ENCODE results near the gene TASP1.

Gene TASP1

DNA sequence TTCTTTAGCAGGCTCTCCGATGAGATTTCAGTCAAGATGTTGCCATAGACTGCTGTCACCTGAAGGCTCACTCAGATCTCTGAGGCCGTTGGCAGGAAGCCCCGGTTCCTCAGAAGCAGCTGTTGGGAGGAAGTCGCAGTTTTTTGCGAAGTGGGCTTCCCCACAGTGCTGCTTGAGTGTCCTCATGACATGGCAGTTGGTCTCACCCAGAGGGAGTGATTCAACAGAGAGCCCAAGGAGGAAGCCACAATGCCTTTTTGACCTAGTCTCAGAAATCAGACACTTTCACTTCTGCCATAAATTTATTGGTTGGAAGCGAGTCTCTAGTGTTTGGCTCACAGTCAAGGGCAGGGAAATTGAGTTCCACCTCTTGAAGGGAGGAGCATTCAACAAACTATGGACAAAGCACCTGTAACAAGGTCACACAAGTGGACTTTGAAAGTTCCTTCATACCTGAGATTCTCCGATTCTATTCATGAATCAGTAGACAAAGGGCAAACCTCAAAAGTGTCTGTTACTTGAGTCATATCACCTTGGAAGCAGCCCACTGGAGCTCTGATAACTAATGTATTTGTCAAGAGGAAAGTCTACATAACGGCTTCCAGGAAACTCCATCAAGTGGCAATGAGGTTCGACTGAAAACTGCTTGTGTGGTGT is 208.3 kb downstream of the TASP1 start:
- FAIRE-seq, result no peak

DNA sequence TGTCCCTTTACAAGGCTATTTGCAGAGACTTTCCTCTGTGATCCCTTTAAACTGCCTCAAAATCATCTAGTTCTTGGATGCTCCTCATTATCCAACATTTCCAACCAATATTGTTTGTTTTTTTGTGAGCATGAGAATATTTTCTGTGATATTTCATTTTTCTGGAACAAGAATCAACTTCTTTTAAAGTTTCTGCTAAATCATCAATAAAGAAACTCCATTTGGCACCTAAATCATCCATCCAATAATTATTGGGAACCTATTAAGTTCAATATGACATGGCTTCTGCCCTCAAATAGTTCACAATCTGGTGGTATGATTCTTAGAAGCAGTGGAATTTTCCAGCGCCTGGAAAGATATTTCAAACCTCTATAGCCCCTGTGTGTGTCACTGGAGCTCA is 210.0 kb downstream of the TASP1 start:
- no peak for FAIRE-seq

DNA sequence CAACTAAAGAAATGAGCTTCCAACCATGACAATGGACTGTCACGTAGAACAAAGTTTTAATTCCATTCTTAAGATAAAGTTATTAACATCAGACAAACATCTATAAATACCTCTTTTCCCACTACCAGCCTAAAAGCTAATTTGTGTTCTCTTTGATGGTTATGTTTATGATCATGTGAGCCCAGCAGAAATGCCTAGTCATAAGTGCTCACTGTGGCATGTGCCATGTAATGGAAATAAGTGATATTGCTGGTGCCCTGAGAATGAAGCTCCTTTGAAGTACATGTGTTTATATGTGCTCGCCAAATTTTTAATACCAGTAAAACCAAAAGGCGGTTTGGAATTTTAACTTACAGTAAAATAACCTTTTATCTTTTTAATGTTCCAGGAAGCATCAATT is 211.9 kb downstream of the TASP1 start:
- no peak for FAIRE-seq

DNA sequence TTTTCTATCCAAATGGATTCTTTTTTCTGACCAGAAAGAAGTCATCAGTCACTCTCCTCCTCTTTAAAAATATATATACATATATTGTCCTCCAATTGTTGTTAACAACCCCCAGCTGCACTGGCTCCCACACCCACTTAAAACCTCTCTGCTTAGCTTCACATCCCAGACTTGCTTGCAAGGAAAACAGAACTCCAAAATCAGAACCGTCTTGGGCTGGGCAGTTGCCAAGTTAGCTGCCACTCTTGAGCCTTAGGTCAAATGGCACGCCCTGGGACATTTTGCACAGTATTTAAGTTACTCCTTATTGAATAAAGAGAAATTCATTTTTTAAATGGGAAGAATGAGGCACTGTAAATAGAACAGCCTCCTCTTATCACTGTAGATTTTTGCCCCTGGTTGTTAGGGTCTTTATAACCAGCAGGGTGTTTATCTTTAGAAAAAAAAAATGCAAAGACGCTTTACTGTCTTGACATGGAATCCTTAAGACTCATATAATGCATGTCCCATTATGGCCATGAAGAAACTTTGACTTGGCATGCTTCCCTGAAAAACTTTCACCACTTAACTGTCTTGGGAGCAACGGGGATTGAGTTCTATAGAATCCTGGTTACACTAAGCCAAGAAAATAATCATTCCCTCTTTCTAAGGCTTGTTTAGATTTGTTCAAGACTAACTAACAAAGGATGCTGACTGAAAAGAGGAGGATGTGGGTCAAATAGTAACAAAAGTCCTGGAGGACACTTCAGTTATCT is 213.2 kb downstream of the TASP1 start:
- no peak for FAIRE-seq

DNA sequence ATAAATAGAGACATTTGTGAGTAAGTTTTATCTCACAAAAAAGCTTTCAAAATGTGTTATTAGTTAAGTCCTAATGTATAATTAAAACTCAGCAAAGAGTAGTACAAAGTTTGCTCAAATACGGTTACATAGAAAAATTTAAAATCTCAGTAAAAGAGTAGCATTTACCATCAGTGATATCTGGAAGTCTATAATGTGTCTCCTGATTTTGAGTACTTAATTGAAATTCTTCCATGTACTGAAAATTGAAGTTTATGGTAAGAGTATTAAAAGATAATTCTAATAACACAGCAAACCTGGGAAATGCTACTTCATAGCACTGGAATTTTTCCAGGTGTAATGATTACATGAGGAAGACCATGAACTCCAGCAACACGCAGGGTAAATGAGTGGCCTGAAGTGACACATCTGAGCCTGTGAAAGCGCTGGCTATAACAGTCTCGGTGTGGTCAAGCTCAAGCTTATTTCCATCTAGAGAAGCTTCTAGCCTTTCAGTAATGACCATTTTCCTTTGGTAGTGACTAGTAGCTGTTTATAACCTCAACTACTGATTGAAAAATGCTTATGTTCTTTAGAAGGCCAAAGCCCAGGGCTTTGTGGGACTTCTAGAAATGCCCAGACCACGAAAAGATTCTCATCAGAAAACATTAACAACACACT is 214.4 kb downstream of the TASP1 start:
- FAIRE-seq, result no peak

DNA sequence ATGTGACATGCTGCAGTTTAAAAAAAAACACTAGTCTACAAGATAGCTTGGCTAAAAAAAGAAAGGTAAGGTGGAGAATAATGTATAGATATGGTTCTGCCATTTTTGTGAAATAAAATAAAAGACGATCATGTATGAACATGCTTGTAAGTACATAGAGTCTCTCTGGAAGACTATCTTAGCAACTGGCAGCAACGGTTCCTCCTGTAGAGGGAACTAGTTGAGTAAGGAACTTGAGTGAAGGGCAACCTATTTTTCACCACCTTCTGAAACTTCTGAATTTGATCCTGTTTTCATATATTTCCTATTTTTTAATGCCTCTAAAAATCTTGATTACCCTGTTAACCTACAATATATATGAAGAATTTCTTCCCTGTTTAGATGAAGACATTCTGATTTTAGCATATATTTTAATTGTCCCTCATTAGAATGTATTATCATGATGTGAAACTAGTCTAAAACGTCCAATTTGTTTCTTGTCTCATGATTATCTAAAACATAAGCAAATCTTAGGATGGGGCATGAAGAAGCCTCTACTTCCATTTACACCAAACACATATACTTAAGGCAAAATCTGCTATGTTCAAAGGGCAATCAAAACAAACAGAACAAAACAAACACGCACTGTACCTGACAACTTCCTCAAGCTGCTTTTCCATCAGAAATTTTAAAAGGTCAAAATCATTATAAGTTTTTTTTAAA is 215.1 kb downstream of the TASP1 start:
- no peak for FAIRE-seq

DNA sequence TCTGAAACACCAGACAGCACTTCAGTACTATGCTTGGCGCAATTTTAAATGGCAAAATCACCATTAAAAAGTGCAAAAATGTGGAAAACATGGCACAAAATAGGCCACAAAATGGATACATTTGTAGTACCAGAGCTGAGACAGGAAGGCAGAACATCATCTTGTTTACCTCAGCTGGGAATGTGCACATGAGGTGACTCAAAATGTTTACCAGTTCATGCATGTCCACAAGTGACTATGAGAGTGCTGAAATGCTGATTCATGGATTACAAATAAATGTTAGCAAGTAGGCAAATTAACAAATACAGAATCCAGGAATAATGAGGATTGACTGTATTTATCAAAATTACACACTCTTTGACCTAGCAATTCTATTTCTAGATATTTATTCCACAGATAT is 216.1 kb downstream of the TASP1 start:
- no peak for FAIRE-seq

DNA sequence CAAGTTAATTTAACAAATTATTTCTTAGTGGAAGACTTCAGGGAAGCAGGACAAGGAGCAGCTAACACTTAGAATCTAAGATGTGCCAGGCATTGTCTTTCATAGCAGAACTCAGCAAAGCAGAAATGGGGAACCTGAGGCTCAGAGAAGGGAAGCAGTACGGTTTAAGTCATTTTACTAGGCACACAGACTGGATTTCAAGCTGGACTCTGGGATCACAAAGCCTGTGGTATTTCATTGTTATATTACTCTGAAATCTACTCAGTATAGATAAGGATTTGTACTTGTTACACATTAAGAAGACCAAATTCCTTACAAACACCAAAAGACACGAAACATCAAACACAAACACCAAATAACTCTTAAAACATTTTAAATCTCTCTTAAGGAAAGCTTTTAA is 218.1 kb downstream of the TASP1 start:
- no peak for FAIRE-seq

DNA sequence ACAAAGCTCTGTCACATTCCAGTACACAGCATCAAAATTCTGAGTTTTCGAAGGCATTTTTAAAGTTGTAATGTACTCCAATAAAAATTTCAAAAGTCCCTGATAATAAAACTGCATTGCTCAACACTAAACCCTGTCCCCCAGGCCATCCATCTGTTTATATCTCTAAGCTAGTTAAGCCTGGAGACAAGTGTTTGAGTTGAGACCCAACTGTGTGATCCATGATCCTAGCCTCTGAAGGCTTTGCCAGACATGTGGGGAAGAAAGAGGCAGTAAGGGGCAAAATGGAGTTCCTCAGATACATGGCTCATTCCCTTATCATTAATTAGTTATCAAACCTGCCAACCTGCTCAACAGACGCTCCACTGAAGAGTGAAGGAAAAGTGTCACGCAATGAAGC is 219.3 kb downstream of the TASP1 start:
- no peak for FAIRE-seq

DNA sequence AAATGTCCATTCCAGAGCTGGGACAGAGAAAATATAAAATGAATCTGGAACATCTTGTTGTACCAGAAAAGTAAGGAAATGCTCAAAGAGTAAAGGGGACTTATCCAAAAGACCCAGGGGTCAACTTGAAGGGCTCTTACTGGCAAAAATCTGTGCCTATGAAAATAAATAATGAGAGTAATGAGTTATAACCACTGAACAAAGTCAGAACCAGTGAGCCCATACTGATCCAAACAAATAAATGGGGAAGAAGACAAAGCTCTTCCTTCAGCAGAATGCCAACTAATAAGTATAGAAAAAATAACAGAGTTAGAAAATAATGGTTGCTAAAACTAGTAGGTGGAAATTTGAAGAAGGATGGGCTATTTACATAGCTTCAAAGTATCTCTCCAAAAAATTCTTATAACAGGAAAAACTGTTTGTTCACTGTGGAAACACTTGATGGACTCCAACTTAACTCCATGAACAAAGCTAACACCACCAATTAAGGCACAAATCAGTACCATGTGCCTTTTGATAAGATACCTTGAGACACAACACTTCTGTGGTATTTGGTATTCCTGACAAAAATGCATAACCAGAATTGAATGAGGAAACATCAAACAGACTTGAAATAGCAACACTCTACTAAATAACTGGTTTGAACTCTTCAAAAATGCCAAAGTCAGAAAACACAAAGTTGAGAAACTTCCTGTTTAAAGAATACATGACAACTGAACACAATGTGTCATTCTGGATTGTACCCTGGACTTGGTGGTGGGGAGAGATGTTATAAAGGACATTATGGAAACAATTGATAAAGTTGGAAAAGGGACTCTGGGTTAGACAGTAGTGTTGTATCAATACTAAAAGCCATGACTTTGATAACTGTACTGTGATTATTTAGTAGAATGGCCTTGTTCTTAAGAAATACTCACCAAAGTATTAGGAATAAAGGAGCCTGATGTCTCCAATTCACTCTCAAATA is 220.2 kb downstream of the TASP1 start:
- FAIRE-seq, result no peak

DNA sequence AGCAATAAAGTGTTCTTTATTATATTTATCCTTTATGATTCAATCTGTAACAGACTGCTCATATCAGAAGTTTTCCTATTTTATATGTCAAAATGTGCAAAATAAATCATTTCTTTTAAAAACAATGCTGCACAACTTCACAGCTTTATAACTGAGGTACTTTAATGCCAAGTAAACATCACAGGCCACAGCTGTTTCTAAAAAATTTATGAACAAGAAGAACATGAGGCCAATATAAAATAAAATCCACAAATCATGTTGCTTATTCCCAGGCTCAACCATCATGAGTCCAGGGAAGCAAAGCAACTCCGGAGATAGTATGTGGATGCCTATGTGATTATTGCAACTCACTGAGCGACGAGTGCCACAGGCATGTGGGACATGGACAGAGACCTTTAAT is 222.2 kb downstream of the TASP1 start:
- FAIRE-seq, result no peak

DNA sequence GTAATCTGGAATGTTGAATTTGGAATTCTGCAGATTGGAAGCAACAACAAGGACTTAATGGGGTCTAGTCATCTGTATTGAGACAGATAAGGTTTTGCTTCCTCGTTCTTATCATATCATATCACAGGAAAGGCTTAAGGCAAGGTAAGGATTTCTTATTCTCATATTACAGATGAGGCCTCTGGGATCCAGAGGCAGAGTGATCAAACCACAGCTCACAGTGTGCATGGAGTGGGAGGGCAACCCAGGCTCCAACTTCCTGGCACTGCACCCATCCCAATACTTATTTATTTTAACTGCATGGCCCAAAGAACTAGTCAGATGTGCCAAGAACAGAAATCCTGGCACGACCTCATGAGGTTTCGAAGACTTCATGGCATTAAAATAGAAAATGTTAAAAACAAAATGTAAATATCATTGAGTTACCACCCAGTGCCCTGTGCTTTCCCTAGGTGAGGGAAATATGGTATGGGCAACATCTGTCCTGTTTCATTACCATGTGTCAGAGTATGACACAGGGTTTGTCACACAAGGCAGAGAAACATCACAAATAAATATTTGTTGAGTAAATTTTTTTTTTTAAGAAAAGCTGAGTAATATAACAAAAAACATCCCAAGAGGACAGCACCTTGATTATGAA is 225.8 kb downstream of the TASP1 start:
- FAIRE-seq, result no peak

DNA sequence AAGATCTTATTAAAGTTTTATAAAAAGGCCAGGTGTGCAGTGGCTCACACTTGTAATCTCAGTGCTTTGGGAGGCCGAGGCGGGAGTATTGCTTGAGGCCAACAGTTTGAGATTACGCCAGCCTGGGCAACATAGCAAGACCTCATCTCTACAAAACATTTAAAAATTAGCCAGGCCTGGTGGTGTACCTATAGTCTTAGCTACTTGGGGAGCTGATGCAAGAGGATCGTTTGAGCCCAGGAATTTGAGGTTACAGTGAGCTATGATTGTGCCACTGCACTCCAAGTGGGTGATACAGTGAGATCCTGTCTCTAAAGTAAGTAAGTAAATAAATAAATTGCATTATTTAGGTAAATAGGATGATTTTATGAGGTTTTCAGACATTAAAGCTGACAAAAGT is 234.4 kb downstream of the TASP1 start:
- FAIRE-seq, result no peak

DNA sequence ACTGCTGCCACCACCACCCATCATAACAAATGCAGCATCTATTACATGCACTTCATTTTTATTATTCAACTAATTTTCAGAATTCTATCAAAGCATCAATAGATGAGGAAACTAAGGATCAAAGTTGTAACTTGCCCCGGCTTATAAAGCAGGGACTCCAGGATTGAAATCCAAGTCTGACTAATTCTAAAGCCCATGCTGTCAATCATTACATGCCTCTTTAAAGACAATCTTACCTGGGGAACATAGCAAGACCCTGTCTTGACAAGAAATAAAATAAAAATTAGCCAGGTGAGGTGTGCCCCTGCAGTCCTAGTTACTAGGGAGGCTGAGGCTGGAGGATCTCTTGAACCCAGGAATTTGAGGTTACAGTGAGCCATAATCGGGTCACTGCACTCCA is 235.3 kb downstream of the TASP1 start:
- FAIRE-seq, result no peak

DNA sequence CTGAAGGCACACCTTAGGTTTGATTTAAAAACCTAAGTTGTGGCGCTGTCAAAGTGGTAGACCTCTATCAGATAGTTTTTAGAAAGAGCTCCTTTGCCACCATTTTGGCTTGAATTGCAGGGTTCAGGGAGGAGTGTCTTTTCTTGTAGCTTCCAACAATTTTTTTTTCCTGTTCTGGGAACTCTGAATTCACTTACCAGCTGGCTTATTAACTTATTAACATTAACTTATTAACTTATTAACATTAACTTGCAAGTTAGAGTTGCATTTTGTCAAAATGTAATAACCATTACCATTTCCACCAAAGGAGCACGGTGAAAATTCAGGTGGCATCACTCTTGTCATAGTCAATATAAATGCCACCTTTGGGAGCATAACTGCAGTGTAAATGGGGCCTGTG is 235.7 kb downstream of the TASP1 start:
- no peak for FAIRE-seq

DNA sequence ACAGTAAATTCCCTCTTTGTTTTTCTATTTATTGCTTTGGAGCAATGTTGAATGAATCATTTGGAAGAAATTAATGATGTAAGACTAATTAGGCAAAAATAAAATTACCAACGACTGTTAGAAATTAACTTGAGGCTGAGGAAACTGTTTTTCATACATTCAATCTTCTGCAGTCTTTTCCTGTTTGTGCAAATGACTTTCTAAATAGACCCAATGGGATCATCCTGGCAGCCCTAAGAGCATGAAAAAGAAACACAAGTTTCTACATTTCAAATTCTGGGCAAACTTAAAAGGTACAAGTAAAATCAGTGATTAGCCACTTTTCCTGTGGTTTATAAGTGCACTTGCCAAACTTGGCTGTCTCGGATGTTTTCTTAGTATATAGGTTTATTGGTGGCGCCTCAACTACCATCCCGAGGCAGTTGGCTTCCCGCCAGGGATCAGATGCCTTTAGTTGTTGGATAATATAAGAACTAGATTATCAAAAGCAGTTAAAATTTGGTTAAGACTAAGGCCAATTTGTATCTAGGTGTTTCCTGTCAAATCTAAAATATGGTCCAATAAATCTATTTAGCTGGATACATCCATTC is 236.5 kb downstream of the TASP1 start:
- no peak for FAIRE-seq

DNA sequence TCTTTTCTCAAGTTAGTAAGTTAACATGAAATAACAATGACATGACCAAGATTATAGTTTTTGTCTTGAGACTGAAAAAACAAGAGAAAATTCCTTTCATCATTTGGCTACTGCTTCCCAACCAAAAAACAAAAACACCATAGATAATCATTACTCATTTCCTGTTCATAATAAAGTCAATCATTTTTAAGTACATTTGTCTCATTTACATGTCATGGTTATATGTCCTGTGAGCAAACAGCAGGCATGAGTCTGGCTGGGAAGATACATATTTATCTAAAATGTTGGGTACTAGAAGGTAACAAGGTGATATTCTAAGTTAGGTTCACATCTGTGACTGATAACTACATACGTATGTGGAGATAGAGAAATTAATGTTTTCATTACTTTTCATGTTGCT is 237.1 kb downstream of the TASP1 start:
- no peak for FAIRE-seq

DNA sequence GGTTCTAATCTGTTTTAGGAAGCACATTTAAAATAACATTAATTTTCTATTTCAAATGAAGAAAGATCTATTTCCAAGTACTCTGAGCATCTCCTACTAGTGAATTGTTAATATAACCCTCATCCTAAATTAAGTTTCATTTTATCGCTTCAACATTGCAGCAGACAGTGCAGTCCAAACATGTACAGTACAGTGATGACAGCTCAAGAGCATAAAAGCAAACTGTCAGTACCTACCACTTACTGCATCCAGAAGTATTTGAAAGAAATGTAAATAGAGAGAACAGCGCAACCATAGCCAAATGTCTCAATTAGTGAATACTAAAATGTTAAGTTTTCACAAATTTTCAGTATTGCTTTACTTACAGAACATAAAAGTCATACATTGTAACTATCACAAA is 238.3 kb downstream of the TASP1 start:
- FAIRE-seq, result no peak

DNA sequence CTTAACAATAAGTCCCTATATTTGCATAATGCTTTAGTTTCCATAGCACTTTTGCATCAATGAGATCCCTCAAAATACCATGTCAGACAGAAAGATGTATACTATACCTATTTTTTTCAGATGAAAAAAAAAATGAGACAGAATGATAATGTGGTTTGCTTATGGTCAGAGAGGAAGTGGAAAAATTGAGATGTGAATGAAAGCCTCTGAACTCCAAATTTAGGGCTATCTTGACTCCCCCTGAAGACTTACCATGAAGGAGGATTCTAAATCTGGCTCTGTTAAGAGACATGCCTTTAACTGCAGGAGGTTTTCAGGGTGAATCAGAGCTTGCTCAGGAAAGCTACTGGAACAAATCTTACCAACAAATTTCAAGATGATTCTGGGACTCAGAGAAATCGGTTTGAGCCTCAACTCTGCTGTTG is 241.4 kb downstream of the TASP1 start:
- no peak for FAIRE-seq

DNA sequence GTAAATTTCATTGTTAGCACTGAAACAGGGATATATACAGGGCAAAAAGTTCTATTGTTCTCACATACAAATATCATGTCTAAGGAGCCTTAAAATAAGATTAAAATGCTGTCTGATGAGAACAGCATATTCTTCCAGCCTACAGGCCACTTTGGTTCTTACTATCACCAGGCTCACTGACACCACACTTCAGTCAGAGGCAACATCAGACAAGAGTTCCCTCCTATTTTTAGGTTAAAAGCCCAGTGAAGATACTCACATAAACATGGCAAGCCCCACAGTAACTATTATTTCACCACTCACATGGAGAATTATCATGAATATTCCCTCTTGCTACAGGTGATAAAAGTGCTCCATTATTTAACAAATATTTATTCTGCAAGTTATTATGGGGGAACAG is 241.9 kb downstream of the TASP1 start:
- FAIRE-seq, result no peak

DNA sequence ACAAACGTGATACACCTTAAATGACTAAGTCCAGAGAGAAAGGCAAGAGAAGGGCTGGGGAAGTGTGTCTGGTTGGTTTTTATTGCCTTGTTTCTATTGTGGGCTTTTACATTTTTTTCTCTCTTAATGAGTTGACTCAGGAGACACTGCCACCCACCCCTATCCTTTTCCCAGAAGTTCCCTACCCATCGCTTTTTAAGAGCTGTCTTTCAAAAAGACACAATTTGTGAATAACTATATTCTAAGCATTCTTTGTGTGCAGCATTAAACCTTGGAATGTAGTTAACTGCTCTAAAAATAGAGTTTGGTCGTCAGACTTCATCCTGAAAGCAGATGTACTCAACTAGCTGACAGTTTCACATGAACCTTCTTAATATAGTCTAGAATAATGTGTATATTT is 242.7 kb downstream of the TASP1 start:
- no peak for FAIRE-seq

DNA sequence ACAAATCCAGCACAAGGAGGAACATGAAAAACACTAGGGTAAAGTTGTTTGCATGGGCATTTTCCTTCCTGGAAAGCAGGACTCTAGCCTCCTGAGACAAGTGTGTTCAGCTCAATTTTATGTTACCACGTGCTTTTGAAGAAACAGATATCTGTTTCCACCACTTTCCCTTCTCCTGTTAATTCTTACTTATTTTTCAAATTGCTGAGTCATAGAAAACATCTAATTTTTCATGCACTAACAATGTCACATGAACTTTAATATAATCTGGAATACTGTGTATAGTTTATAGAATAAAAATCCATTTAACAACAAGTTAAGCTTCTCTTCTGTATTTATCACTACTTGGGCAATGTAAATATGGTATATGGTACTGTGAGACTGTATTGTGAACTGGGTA is 243.5 kb downstream of the TASP1 start:
- FAIRE-seq, result no peak

All from TTC549 (cell line).